HCT116 (cell line): ENCODE measurements around the gene PHLDA1. TPM values are rescaled to one million over a fixed set of nuclear protein-coding genes. Genes with fewer than 3 reads are reported as not detected.

ENCODE experiments used
- ATAC-seq: fragments of 200-7000 bp; cut with Tn5 transposase; 2 replicates; pipeline ENCODE4 v1.9.1; 2020; ENCODE audit warnings: mild to moderate bottlenecking, moderate library complexity
- BruUV-seq: library from RNA; stranded (reverse); fragments of 400-500 nt; replicated peaks from 2 replicates; lab custom pipeline; 2021; lab: Mats Ljungman, UMichigan
- CTCF ChIA-PET: fragments of 300-600 bp; sonication (Branson Sonifier 250); formaldehyde crosslinking; loops from one replicate; lab custom pipeline; 2021; ENCODE audit warnings: antibody characterized with exemption; lab: Charles Lee
- POLR2A ChIA-PET: fragments of 300-600, 350-600 bp; sonication (Branson Sonifier 250); formaldehyde crosslinking; loops from one replicate; lab custom pipeline; 2021; ENCODE audit warnings: antibody characterized with exemption; lab: Charles Lee
- RAD21 ChIA-PET, 2 experiments: fragments of 300-600 bp; sonication (Branson Sonifier 250); formaldehyde crosslinking; loops; one replicate each; lab custom pipeline; 2023; ENCODE audit warnings: low total read pairs in 2 of 2; ENCODE audit not compliant: uncharacterized antibody in 2 of 2, unreplicated experiment in 2 of 2, low non-redundant PET in 1 of 2; lab: Charles Lee
- DNase-seq: peaks from one replicate; pipeline ENCODE4 v3.0.0-alpha.2; 2010; ENCODE audit warnings: low read depth, low spot score
- H2AFZ ChIP-seq: fragments of 200-600 bp; shearing (Covaris generic), sonication (generic); 2 replicates; pipeline ENCODE4 v1.6.1; 2017; ENCODE audit warnings: low read depth, mixed run types, mixed read lengths, antibody characterized with exemption, low read length; ENCODE audit not compliant: poor library complexity, severe bottlenecking
- H3K27ac ChIP-seq: 2 replicates; pipeline ENCODE4 v1.5.1; 2012; ENCODE audit warnings: low read depth, low read length
- H3K27me3 ChIP-seq: fragments of 200-600 bp; sonication (generic); 2 replicates; pipeline ENCODE4 v1.6.1; 2016; ENCODE audit warnings: mixed run types, low read length, mixed read lengths; ENCODE audit not compliant: insufficient read depth
- H3K36me3 ChIP-seq, 2 experiments: fragments of 200-500 bp in 1 of 2; fragments of 200-600 bp in 1 of 2; sonication (Bioruptor generic) in 1 of 2; sonication (generic) in 1 of 2; 2 replicates each; pipeline versions ENCODE4 v1.5.1 to v1.6.1; 2014 to 2016; ENCODE audit warnings: low read length in 2 of 2, inconsistent platforms in 1 of 2, mixed read lengths in 1 of 2, mixed run types in 1 of 2; ENCODE audit not compliant: insufficient read depth in 2 of 2, control insufficient read depth in 1 of 2
- H3K4me1 ChIP-seq, 2 experiments: fragments of 200-600 bp in 1 of 2; sonication (generic) in 1 of 2; 2 replicates each; pipeline versions ENCODE4 v1.5.1 to v1.6.1; 2012 to 2017; ENCODE audit warnings: low read length in 2 of 2, inconsistent platforms in 1 of 2, mild to moderate bottlenecking in 1 of 2, mixed read lengths in 1 of 2, mixed run types in 1 of 2, moderate library complexity in 1 of 2; ENCODE audit not compliant: insufficient read depth in 2 of 2, control insufficient read depth in 1 of 2
- H3K4me2 ChIP-seq: fragments of 200-600 bp; sonication (generic); 2 replicates; pipeline ENCODE4 v1.6.1; 2017; ENCODE audit warnings: mixed run types, low read length, mixed read lengths
- H3K4me3 ChIP-seq, 2 experiments: fragments of 200-600 bp in 1 of 2; sonication (generic) in 1 of 2; replicated peaks in 1 of 2; 2 replicates each; pipeline ENCODE4 v1.5.1; 2011 to 2016; ENCODE audit warnings: low read length in 2 of 2, control low read depth in 1 of 2, low read depth in 1 of 2, mild to moderate bottlenecking in 1 of 2, mixed read lengths in 1 of 2, mixed run types in 1 of 2
- H3K79me2 ChIP-seq: fragments of 200-600 bp; sonication (generic); 2 replicates; pipeline ENCODE4 v1.6.1; 2017; ENCODE audit warnings: mild to moderate bottlenecking, mixed run types, low read length, moderate library complexity, mixed read lengths; ENCODE audit not compliant: insufficient read depth
- H3K9ac ChIP-seq: fragments of 200-600 bp; sonication (generic); 2 replicates; pipeline ENCODE4 v1.6.1; 2016; ENCODE audit warnings: low read length, mixed read lengths
- H3K9me2 ChIP-seq: fragments of 200-600 bp; sonication (generic), shearing (Covaris generic); 2 replicates; pipeline ENCODE4 v1.6.1; 2017; ENCODE audit warnings: mixed run types, mild to moderate bottlenecking, moderate library complexity; ENCODE audit not compliant: insufficient read depth
- H3K9me3 ChIP-seq, 2 experiments: fragments of 200-500 bp in 1 of 2; fragments of 200-600 bp in 1 of 2; sonication (Bioruptor generic) in 1 of 2; sonication (generic) in 1 of 2; 2 replicates each; pipeline ENCODE4 v1.6.1; 2014 to 2017; ENCODE audit warnings: low read length in 2 of 2, mixed read lengths in 2 of 2, inconsistent platforms in 1 of 2, low read depth in 1 of 2, mild to moderate bottlenecking in 1 of 2, mixed run types in 1 of 2, moderate library complexity in 1 of 2; ENCODE audit not compliant: control insufficient read depth in 1 of 2, insufficient read depth in 1 of 2
- H4K20me1 ChIP-seq: fragments of 200-600 bp; sonication (generic), shearing (Covaris generic); 2 replicates; pipeline ENCODE4 v1.6.1; 2017; ENCODE audit warnings: mixed run types, mild to moderate bottlenecking, moderate library complexity; ENCODE audit not compliant: insufficient read depth
- CEBPB ChIP-seq: IDR thresholded peaks from 2 replicates; pipeline ENCODE4 v1.6.1; 2012; ENCODE audit warnings: low read depth
- ELF1 ChIP-seq: IDR thresholded peaks from 2 replicates; pipeline ENCODE4 v1.6.1; 2012; ENCODE audit warnings: low read depth, borderline replicate concordance
- EZH2 ChIP-seq: fragments of 200-600 bp; sonication (generic); IDR thresholded peaks from 2 replicates; pipeline ENCODE4 v1.6.1; 2017; ENCODE audit warnings: antibody characterized with exemption, mixed run types
- EZH2phosphoT487 ChIP-seq: fragments of 200-600 bp; IDR thresholded peaks from 2 replicates; pipeline ENCODE4 v1.6.1; 2018; ENCODE audit warnings: antibody characterized with exemption, borderline replicate concordance
- POLR2A ChIP-seq: IDR thresholded peaks from 2 replicates; pipeline ENCODE4 v1.7.0; 2011; ENCODE audit warnings: borderline replicate concordance; ENCODE audit not compliant: insufficient read depth, insufficient read length; ENCODE audit errors: extremely low read depth
- RAD21 ChIP-seq: IDR thresholded peaks from 2 replicates; pipeline ENCODE4 v1.6.1; 2012; ENCODE audit warnings: low read depth, mild to moderate bottlenecking
- YY1 ChIP-seq: IDR thresholded peaks from 2 replicates; pipeline ENCODE4 v1.6.1; 2011; ENCODE audit warnings: low read length, low read depth, moderate library complexity, mild to moderate bottlenecking; ENCODE audit not compliant: insufficient replicate concordance; ENCODE audit errors: extremely low read depth
- ZNF274 ChIP-seq: fragments of 200-500 bp; sonication (Bioruptor generic); IDR thresholded peaks from 2 replicates; pipeline ENCODE4 v1.6.1; 2014; ENCODE audit warnings: mild to moderate bottlenecking, low read depth, low read length, inconsistent platforms
- intact Hi-C: fragments of 100-400 bp; cut with micrococcal nuclease; formaldehyde crosslinking; loops from 2 replicates; pipeline ENCODE4 v1.10.0; 2022
- total RNA-seq: library from RNA; stranded (reverse); gene quantifications from one replicate; pipeline ENCODE4 v1.2.1, GENCODE V29; 2021; ENCODE audit not compliant: unreplicated experiment
- TF ChIP-seq, protein P1 (sequence below): IDR thresholded peaks from 2 replicates; pipeline ENCODE4 v1.6.1; 2012
- TF ChIP-seq, protein P2 (sequence below): IDR thresholded peaks from 2 replicates; pipeline ENCODE4 v1.6.1; 2011; ENCODE audit warnings: mild to moderate bottlenecking, low read length, moderate library complexity; ENCODE audit not compliant: insufficient replicate concordance; ENCODE audit errors: extremely low read depth
- TF ChIP-seq, protein P3 (sequence below): IDR thresholded peaks from 2 replicates; pipeline ENCODE4 v1.6.1; 2012

Gene PHLDA1
- total RNA-seq, 1 experiment from 2014 or later = 231 TPM

DNA sequence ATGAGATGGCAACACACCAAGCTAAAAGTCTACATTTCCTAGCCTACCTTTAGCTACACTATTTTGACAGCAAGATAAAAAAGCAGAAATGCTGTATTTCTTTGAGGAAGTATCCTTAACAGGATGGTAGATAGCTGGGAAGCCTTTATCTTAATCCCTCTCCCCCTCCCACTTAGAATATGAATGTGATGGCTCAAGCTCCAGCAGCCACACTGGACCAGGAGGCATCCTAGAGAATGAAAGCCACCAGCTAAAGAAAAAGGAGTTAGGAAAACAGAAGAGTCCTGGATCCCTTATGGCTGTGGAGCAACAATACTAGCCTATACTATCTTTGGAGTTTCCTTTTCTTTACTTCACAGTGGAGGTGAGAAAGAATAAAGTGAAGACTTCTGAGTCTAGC, 37.8 kb upstream of the PHLDA1 start:
- ChIA-PET POLR2A (no interaction called here), RAD21 (no interaction called here), CTCF (no interaction called here)
- peaks cover 99% of the 10 kb centered on the region for H3K79me2 ChIP-seq
- ATAC-seq (no peak), DNase-seq (no peak)
- H3K4me3 ChIP-seq = no peak overlapping the region
- no peak overlapping the region for H3K9ac ChIP-seq
- H3K9me2 ChIP-seq = no peaks in the 10 kb centered on the region
- no peak overlapping the region for H2AFZ ChIP-seq
- H3K4me1 ChIP-seq = no peaks in the 10 kb centered on the region
- H3K27me3 ChIP-seq = no peaks in the 10 kb centered on the region
- H3K27ac ChIP-seq = no peak overlapping the region
- peaks cover 27% of the 10 kb centered on the region for H4K20me1 ChIP-seq
- H3K36me3 ChIP-seq = peaks cover 11 to 73% of the 10 kb centered on the region in 2 experiments
- H3K4me2 ChIP-seq = no peak overlapping the region
- no TSS peak for BruUV-seq
- intact Hi-C loops = no loop called here
- TF ChIP-seq EZH2phosphoT487 = no peak
- TF ChIP-seq ELF1 = no peak
- no peak for TF ChIP-seq CEBPB
- TF ChIP-seq EZH2 = no peak
- TF ChIP-seq POLR2A = no peak
- TF ChIP-seq YY1 = no peak
- TF ChIP-seq, protein P1, sequence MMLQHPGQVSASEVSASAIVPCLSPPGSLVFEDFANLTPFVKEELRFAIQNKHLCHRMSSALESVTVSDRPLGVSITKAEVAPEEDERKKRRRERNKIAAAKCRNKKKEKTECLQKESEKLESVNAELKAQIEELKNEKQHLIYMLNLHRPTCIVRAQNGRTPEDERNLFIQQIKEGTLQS = no peak
- no peak for TF ChIP-seq ZNF274
- TF ChIP-seq, protein P2, sequence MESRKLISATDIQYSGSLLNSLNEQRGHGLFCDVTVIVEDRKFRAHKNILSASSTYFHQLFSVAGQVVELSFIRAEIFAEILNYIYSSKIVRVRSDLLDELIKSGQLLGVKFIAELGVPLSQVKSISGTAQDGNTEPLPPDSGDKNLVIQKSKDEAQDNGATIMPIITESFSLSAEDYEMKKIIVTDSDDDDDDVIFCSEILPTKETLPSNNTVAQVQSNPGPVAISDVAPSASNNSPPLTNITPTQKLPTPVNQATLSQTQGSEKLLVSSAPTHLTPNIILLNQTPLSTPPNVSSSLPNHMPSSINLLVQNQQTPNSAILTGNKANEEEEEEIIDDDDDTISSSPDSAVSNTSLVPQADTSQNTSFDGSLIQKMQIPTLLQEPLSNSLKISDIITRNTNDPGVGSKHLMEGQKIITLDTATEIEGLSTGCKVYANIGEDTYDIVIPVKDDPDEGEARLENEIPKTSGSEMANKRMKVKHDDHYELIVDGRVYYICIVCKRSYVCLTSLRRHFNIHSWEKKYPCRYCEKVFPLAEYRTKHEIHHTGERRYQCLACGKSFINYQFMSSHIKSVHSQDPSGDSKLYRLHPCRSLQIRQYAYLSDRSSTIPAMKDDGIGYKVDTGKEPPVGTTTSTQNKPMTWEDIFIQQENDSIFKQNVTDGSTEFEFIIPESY = no peak
- TF ChIP-seq, protein P3, sequence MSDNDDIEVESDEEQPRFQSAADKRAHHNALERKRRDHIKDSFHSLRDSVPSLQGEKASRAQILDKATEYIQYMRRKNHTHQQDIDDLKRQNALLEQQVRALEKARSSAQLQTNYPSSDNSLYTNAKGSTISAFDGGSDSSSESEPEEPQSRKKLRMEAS = no peak
- no peak for TF ChIP-seq RAD21
- H3K9me3 ChIP-seq = no peaks in the 10 kb centered on the region
